Measurements from ENCODE around the gene ATP5PD.
A peak's percentile ranks its signal among the peaks of the same experiment; 100 is the strongest.

The ATP5PD gene

DNA sequence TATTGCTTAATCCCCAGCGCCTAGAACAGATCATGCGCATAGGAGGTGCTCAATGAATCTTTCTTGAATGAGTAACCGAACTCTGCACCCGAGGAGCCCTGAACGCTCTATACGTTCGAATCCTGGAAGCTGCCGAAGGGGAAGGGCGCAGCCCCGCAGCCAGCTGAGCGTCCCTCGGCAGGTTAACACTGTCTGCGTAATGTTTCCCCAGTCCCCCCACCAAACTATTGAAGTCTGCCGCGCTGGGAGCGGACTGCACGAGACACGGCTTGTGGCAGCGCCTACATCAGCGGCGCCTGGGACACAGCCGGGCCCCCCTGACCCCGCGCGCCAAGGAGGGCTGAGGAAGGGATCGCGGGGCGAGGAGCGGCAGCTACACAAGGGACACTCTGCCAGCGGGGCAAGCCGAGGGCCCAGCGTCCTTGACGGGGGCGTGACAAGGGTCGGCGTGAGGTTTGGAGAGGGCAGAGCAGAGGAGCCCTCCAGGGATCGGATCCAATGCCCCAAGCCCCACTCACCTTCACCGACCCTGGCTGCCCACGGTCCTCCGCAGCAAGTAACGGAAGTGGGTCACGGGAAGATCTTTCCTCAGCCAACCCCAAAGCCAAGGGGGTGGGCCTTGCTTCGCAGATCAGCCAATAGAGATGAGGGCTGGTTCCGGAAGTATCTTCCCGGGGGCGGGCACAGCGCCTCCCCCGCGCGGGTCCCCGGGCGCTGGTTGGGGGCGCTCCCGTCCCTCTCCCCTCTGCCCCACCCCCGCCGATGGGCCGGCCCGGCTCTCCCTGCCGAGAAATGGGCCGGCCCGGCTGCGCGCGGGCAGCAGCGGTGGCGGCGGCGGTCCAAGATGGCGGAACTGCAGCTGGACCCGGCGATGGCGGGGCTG, at the start of gene ATP5PD, which contains the start of gene KCTD2:
TSS of gene ATP5PD (minus strand) at position 563 of the 883 bp plus-strand sequence. CDS start 4,319 bp downstream, outside the sequence.
TSS of gene KCTD2 (plus strand) at position 819 of the 883 bp plus-strand sequence. CDS start at position 845, 26 bp downstream.
- DNase-seq (ENCODE audit: low read depth): peak; percentile 93

- no peak for DNase-seq (ENCODE audit: low read depth)
These were observed 49.4 kb upstream of the ATP5PD start for GRCh38 chr17:75096082-75096625.

DNA sequence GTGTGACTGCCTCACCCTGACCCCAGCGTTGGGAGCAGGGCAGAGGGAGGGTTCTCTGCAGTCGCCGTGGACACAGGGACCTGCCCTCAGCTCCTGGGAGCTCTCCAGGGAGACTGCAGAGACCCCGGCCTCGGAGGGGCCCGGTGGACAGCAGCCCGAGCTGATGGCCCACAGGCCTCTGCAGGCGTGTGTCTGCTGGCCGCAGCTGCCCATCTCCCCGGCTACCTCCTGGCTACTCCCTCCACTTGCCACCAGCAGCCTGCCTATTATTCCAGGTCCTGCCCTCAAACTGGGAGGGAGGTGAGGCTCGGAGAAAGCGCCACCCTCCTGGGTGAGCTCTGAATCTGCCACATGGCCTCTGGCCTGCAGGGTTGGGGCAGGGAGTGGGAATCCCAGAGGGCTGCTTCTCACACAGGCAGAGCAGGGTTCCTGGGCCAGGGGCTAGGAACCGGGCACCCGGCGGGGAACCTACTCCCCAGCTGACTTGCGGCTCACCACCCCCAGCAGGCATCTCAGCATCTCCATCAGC, 48.2 kb upstream of the ATP5PD start:
- no peak for DNase-seq (ENCODE audit: low read depth)

DNA sequence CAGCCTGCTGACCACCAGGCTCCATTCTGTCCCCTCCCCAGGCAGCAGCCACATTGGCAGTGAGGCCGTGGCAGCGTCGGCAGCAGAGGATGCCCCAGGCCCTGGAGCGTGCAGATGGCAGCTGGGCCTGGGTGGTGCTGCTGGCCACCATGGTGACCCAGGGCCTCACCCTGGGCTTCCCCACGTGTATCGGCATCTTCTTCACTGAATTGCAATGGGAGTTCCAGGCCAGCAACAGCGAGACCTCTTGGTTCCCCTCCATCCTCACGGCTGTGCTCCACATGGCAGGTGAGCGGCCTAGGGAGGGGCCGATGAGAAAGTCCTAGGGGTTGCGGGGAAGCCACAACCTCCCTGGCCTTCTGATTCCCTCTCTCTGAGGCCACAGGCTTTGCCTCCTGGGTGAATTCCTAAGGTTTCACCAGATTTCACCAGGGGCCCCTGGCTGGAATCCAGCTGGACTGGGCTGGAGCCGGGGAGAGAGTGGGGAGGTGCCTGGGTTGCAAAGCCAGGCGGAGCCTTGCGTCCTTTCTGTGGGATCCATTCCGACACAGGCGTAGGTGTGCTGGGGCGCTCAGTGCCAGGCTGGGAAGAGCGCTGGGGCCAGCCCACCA, 46.9 kb upstream of the ATP5PD start:
- DNase-seq (ENCODE audit: low read depth): no peak

DNA sequence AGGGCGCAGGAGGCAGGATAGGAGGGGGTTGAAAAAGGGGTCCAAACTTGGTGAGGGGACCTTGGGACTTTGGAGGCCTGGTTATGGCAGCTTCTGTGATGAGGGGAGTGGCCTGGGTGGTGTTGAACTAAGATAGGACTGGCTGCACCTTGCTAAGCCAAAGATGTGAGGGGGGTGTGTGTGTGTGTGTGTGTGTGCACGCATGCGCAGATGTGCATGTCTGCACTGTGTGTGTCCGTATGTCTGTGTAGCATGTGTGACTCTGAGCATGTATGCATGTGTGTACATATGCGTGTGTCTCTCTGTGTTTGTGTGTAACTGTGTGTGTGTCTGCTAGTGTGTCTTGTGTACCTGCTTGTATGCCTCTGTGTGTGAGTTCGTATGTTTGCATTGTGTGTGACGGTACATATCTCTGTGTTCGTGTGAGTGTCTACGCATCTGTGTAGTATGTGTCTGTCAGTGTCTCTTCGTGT, 45.1 kb upstream of the ATP5PD start:
- no peak for DNase-seq (ENCODE audit: low read depth)

DNA sequence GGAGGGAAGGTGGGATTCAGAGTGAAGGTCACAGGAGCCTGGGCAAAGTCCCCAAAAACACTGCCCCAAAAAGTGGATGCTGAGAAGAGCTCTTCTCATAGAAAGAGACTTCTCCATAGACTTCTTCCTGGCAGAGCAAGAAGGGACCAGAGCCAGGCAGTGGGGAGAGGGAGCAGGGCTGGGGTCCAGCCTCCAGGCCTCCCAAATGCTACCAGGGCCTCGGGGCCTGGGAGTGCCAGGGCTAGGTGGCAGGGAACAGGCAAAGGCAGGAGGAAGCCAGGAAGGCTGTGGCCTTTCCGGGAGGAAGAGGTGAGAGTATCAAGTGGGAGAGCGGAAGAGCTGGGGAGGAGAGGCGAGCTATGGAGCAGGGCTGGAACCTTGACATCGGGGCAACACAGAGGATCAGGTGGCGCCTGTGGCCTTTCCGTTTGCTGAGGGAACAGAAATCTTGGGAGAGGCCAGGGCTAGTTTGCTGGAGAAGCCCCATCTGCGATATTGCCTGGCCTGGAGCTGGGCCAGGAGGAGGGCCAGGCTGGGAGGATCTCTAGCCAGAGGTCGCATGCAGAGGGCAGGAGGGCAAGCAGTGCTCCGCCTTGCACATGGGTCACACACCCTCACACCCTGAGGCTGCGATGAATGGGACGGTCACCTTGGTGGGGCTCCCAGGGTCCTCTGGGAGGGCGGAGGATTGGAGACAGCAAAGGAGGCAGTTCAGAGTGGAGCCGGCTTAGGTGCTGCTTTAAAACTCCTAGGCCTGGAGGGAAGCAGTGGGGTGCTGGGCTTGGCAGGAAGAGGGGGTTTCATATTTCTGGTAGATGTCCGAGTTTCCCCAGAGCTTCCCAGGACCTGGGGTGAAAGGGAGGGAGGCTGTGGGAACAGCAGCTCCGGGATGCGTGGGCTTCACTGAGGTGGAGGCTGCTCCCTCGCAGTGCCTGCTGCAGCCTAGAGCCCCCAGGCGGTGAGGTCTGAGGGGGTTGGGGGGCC, 44.4 kb upstream of the ATP5PD start:
- DNase-seq (ENCODE audit: low read depth): no peak

DNA sequence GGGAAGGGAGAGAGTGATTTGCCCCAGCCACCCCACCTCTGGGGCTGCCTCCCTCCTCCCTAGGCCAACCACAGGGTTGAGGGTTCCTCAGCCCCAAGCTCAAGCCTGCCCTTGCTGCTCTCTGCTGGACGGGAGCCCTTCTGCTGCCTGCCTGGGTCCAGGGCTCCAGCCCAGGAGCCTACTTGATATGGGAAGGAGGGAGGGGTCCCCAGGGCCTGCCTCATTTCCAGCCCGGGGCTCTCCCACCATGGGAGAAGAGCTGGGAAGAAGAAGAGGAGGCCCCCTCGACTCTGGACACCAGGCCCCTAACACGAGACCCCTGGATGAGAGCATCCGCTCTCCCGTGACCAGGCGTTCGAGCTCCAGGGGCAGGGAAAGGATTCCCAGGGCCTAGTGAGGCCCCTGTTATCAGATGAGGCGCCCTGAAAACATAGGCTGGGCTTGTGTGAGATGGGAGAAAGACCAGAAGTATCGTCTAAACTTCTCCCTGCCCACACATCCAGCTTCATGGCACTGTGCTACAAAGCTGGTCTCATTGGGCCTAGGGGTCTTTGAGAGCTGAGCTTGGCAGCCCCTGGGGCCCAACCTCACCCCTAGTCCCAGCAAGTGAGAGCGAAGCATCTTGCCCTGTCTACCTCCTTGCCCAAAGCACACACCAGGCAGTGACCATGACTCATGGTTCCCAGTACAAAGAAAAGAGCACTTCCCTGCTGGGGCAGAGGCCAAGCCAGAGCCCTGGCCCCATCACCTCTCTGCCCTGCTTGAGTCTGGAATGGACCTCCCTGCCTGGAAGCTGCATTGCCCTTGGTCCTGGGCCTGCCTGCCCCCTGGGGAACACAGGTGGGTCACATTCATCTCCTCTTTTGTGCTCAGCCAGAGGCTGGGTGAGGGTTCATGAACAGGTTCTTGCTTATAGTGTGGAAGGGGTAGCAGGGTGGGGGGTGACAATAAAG, 42.0 kb upstream of the ATP5PD start:
- DNase-seq (ENCODE audit: low read depth): no peak

- no peak for DNase-seq (ENCODE audit: low read depth)
These were observed 41.0 kb upstream of the ATP5PD start, which contains the start of gene SLC16A5 for GRCh38 chr17:75087558-75088453. Gene SLC16A5, plus strand, starts transcription at chr17:75087954. Its CDS starts 5,683 bp downstream, at chr17:75093637.

DNA sequence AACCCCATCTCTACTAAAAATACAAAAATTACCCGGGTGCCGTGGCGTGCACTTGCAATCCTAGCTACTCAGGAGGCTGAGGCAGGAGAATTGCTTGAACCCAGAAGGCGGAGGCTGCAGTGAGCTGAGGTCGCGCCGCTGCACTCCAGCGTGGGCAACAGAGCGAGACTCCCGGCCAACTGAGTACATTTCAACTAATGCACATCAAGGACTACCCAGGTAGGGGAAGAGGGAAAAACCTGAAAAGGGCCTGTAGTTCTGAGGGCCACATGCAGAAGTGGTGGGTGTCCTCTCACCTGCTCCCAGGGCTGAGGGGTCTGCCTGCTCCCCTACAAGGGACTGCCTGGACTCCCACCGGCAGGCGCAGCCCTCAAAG, 40.4 kb upstream of the ATP5PD start:
- DNase-seq (ENCODE audit: low read depth): no peak

GRCh38 chr17:75086496-75087181, 39.9 kb upstream of the ATP5PD start:
- no peak for DNase-seq (ENCODE audit: low read depth)

DNA sequence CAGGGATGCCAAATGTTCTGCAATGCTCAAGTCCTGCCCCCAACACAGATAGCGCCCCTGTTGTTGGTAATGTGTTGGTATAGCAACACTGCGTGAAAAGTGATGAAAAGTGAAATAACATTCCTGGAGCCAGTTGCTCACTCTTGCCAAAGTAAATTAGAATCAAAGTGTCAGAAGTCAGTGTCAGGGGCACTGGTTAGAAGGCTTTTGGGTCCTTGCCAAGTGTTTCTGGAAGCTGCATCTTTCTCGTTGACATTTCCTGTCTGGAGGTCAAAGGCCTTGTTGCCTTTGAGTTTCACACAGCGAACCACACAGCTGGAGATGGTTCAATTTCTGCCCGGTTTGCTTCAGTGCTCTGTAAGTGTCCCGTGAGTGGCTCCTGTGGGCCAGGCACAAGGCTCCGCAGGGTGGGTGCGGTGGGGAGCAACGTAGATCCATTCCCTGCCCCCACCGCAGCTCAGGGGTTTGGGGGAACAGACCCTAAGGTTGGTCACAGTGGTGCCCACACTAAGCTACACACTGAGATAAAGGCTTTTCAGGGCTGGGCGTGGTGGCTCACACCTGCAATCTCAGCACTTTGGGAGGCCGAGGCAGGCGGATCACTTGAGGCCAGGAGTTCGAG, 37.4 kb upstream of the ATP5PD start:
- no peak for DNase-seq (ENCODE audit: low read depth)

- no peak for DNase-seq (ENCODE audit: low read depth)
These were observed 35.9 kb upstream of the ATP5PD start for GRCh38 chr17:75082683-75083082.

- no peak for DNase-seq (ENCODE audit: low read depth)
These were observed 35.1 kb upstream of the ATP5PD start for GRCh38 chr17:75081611-75082540.

DNA sequence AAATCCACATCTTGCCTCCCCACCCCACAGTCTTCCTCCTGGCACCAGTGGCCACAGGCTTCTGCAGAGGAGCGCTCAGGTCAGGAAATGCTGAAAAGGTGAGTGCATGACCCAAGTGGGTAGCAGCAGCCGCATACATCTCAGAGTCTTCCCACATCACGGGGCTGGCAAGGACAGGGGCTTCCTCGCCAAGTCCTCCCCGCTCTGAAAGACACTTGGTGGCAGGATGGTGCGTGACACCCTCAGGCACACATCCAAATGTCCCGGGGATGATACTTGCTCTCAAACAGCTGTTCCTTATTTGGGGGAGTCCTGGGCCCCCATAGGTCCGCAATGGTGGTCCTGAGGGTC, 32.2 kb upstream of the ATP5PD start:
- no peak for DNase-seq (ENCODE audit: low read depth)

- no peak for DNase-seq (ENCODE audit: low read depth)
These were observed 31.7 kb upstream of the ATP5PD start for GRCh38 chr17:75078284-75079022.
